Keratinocyte (primary cell): ENCODE measurements around the gene THOC1.

ENCODE experiments used
- CTCF ChIP-seq, 3 experiments: IDR thresholded peaks in 1 of 3; conservative IDR thresholded peaks in 1 of 3; optimal IDR thresholded peaks in 1 of 3; 2 replicates in 2 of 3; 3 replicates in 1 of 3; pipeline versions ENCODE3 to v1.5.1; 2011; ENCODE audit warnings: low read length in 3 of 3, mild to moderate bottlenecking in 3 of 3, moderate library complexity in 2 of 3, control low read depth in 1 of 3, inconsistent platforms in 1 of 3; ENCODE audit not compliant: insufficient read depth in 2 of 3; ENCODE audit errors: extremely low read depth in 1 of 3
- EZH2 ChIP-seq: IDR thresholded peaks from one replicate; pipeline ENCODE4 v1.6.1; 2012; ENCODE audit warnings: inconsistent platforms, mild to moderate bottlenecking, low read length, moderate library complexity

- no peak for TF ChIP-seq CTCF (optimal IDR thresholded peaks at IDR 0.05 in 1 of 3, IDR thresholded peaks at IDR 0.05 in 1 of 3, conservative IDR thresholded peaks at IDR 0.05 in 1 of 3; ENCODE audit: extremely low read depth in 1 of 3, insufficient read depth in 2 of 3, low read length in 3 of 3)
- no peak for TF ChIP-seq EZH2
Observed at GRCh38 chr18:220708-221107, 47.1 kb downstream of the THOC1 start.
